Measurements from ENCODE around the gene CDH23.

The CDH23 gene

DNA sequence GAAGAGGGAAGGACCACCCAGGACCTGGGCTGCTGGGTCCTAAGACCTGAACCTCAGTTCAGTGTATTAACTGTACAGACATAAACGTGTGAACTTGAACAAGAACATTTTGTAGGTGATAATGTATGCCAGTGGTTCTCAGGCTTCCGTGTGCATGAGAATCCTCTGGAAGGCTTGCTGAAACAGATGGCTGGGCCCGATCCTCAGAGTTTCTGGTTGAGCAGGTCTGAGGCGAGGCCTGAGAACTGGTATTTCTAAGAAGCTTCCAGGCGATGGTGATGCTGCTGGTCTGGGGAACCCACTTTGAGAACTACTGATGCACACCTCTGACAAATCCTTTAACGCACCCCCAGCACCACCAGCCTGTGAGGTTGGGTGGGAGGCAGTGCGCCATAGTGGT lies 70.4 kb downstream of the CDH23 start:
- no peak for DNase-seq (ENCODE audit: low read depth)

DNA sequence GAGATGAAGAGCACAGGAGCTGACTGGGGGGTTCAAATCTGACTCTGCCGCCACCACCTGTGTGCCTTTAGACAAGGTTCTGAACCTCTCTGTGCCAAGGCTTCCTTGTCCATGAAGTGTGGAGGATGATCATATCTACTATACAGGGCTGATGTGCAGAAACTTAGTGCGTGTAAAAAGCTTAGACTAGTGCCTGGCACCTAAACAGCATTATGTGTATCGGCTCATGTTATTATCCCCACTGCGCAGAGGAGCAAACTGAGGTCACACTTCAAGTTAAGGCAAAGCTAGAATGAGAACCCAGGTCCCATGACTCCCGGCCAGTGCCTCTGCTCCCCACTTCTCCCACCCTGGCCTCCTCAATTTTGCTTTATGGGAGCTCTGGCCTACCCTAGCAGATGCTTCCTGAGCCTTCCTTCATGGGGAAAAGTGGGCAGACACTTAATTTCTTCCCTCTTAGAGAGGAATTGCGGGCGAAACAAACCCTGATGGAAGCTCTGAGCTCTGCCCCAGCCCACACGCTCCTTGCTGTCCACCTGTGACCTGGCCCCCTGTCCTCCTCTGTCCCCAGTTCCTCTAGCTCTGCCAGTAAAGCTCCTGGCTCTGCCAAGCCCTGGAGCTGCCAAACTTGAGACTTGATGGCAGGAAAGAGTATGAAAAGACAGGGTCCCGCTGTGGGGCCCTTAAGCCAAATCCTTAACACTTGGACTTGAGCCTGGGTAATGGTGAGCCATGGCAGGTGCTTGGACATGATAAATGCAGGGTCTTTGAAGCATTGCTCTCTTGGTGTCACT lies 71.0 kb downstream of the CDH23 start:
- DNase-seq (ENCODE audit: low read depth), result no peak

- no peak for DNase-seq (ENCODE audit: low read depth)
Observed at GRCh38 chr10:71468363-71469094, 71.8 kb downstream of the CDH23 start.

DNA sequence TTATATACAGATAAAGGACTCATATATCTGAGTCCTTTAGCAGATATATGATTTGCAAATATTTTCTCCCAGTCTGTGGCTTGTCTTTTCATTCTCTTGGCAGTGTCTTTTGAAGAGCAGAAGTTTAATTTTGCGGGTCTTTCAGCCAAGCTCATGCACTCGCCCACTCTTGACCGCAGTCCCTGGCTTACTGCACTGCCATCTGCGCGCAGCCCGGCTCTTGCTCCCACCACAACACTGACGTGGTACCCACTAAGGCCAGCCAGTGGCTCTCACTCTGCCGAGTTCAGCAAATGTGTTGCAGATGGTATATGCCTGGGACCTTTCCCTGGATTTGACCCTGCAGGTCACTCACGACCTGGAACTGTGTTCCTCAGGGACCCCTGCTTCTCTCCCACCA lies 74.3 kb downstream of the CDH23 start:
- no peak for DNase-seq (ENCODE audit: low read depth)

- DNase-seq (ENCODE audit: low read depth), result no peak
Observed at GRCh38 chr10:71471957-71472365, 75.2 kb downstream of the CDH23 start.

DNA sequence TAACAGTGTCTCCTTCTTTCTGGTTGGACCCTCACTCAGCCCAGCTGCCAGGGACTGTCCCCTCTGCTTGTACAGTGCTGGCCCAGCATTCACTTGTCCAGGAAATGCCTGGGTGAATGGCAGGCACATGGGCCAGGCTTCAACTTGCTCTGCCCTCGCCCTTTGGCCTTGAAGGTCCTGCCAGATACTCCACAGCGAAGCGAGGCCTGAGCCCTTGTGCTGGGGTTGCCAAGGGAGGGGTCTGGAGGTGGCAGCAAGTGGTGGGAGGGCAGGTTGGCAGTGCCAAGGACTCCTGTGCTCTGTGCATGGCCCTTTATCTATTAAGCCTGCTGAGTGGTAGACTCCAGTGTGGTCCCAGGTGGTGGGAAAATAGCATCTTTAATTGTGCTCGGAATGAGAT lies 75.7 kb downstream of the CDH23 start:
- DNase-seq (ENCODE audit: low read depth), result no peak

DNA sequence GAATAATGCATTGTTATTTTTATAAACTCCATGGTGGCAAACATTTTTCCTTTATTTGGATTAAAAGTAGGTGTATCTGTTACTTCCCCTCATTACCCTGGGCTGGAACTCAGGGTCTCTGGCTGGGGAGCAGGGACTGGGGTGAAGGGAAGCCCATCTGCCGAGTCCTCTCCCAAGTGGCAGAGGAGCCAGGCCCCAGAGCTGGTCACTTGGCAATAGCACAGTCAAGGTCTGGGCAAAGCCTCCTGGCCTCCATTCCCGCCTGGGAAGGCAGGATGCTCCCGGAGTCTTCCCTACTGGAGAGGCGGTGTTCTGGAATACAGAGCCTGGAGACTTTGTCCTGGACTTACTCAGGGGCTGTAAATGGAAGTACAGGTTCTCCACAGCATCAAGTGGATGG lies 76.2 kb downstream of the CDH23 start:
- no peak for DNase-seq (ENCODE audit: low read depth)

- DNase-seq (ENCODE audit: low read depth), result no peak
Observed at GRCh38 chr10:71473671-71474599, 77.2 kb downstream of the CDH23 start.

DNA sequence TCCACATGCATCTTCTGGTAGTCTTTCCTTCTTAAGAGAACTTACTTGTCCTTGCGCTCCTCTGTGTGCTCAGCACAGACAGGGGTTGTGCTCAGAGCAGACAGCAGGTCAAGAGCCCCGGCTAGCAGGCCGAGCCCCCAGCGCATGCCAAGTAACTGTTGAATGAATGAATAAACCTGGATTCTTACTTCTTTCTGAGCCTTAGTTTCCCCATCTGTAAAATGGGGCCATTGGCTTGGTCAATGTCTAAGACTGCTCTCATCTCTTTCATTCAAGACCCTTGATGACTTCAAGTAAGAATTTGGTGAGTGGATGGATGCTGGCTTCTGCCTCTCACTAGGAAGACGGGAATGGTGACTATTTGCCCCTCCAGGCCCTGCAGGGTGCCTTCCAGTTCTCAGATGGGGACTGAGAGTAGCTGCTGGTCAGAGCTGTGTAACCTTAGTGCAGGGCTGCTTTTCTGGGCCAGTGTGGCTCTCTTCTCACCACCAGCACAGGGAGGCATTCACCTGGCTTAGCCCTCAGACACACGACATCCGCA lies 78.1 kb downstream of the CDH23 start:
- no peak for DNase-seq (ENCODE audit: low read depth)

DNA sequence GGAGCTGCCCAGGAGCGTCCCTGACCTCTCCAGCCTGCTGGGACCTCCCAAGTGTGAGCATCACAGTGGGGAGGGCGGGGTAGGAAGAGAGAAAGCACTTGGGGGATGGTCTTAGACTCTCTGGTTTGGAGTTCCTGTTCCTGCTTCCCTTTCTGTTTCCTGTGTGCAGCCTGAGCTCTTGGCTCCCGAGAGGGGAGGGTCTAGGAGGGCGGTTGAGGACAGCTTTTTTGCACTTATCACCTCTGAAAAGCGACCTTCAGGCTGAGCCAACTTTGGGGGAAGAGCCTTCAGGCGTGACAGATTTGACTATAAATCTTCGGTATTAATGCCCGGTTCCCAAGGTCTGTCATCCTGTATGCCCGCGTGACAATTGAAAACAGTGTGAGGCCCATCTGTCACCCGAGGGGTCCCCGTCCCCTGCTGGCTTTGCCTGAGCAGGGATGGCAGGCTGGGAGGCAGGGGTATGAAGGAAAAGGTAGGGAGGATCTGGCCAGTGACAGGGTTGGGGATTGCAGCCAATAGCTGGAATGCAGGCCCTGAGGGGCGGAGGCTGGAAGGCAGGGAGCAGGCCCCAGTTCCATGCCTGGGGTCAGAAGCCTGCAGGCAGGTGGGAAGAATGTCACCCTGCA lies 78.6 kb downstream of the CDH23 start:
- no peak for DNase-seq (ENCODE audit: low read depth)

GRCh38 chr10:71476228-71477011 lies 79.7 kb downstream of the CDH23 start:
- DNase-seq (ENCODE audit: low read depth), result no peak

DNA sequence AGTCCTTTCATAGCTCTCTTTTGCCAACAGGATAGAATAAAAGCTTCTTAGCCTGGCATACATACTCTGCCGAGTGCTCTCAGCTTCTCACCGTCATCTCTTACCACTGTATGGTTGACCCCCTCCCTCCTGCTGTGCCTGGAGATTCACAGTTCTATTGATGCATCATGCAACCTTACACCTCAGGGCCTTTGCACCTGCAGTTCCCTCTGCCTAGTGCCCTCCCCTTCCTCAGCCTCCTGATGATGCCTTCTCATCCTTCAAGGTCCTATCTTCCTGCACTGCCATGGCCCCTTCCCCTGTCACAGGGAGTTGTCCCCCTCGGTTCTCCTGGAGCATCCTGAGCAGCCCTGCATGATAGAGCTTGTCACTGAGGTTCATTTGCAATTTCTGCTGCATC lies 81.5 kb downstream of the CDH23 start:
- DNase-seq (ENCODE audit: low read depth), result no peak

GRCh38 chr10:71478813-71479365 lies 82.2 kb downstream of the CDH23 start:
- DNase-seq (ENCODE audit: low read depth), result no peak

GRCh38 chr10:71479831-71480230 lies 83.1 kb downstream of the CDH23 start:
- no peak for DNase-seq (ENCODE audit: low read depth)

DNA sequence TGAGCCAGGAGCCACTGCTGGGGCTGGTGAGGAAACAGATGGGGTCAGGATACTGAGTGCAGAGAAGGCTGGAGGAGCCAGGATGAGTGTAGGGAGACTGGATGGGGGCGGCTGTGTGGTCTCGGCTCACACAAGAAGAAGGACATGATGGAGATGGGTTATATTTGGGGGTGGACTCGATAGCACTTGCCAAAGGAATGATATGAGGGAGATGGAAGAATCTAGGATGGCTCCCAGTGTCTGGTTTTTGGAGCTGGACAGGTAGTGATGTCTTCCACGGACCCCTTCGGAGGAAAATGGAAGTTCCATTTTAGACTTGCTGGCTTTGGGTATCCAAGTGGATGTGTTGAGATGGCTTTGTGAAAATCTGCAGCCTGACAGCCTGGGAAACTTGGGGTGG lies 83.9 kb downstream of the CDH23 start:
- DNase-seq (ENCODE audit: low read depth), result no peak

- DNase-seq (ENCODE audit: low read depth), result no peak
Observed at GRCh38 chr10:71481746-71482410, 85.2 kb downstream of the CDH23 start.

- DNase-seq (ENCODE audit: low read depth), result no peak
Observed at GRCh38 chr10:71482620-71483019, 85.9 kb downstream of the CDH23 start.

GRCh38 chr10:71483135-71483534 lies 86.4 kb downstream of the CDH23 start:
- no peak for DNase-seq (ENCODE audit: low read depth)

- DNase-seq (ENCODE audit: low read depth), result no peak
Observed at GRCh38 chr10:71483885-71484751, 87.4 kb downstream of the CDH23 start.

Measured in GM04504 (cell line).